Activated CD8-positive, alpha-beta memory T cell treated with anti-CD3 and anti-CD28 coated beads, Interleukin-2, amount 10 ng/mL, durations not matched to agents 7 days and 5 days (primary cell): ENCODE measurements around the gene MEMO1. TPM values are rescaled to one million over a fixed set of nuclear protein-coding genes. Genes with fewer than 3 reads are reported as not detected.
A peak's percentile ranks its signal among the peaks of the same experiment; 100 is the strongest.

ENCODE experiments used
- ATAC-seq: fragments of 150-1000 bp; cut with Tn5 transposase; one replicate; pipeline ENCODE4 v1.10.0; 2021; ENCODE audit warnings: moderate library complexity
- CTCF ChIA-PET: fragments of 350-600 bp; sonication (Branson Sonifier 250); formaldehyde crosslinking; loops from one replicate; lab custom pipeline; 2021; ENCODE audit warnings: antibody characterized with exemption; lab: Charles Lee
- DNase-seq: peaks from one replicate; pipeline ENCODE4 v3.0.0-alpha.2; 2020
- H3K27ac Mint-ChIP-seq: one replicate; pipeline ENCODE4 v1.8.0; 2021; ENCODE audit warnings: mild to moderate bottlenecking, mixed read lengths
- H3K27me3 Mint-ChIP-seq: one replicate; pipeline ENCODE4 v1.8.0; 2021; ENCODE audit warnings: mixed read lengths
- H3K36me3 Mint-ChIP-seq: one replicate; pipeline ENCODE4 v1.8.0; 2021; ENCODE audit warnings: mild to moderate bottlenecking, mixed read lengths
- H3K4me1 Mint-ChIP-seq: one replicate; pipeline ENCODE4 v1.8.0; 2021; ENCODE audit warnings: mixed read lengths
- H3K4me3 Mint-ChIP-seq: one replicate; pipeline ENCODE4 v1.8.0; 2021; ENCODE audit warnings: mild to moderate bottlenecking, moderate library complexity, mixed read lengths
- H3K9me3 Mint-ChIP-seq: one replicate; pipeline ENCODE4 v1.8.0; 2022; ENCODE audit warnings: low read depth, mixed read lengths
- total RNA-seq, 2 experiments: library from RNA; stranded (reverse); gene quantifications; one replicate each; pipeline ENCODE4 v1.2.3, GENCODE V29; 2021

The MEMO1 gene
- total RNA-seq, 2 experiments from 2014 or later = 44.3 to 49.7 TPM

GRCh38 chr2:32009516-32010256 is 1.1 kb downstream of the MEMO1 start:
- Mint-ChIP-seq H3K4me3 (peak overlapping the region; percentile 95), H3K27me3 (no peaks in the 10 kb centered on the region)

GRCh38 chr2:32008805-32009515 is 1.8 kb downstream of the MEMO1 start:
- DNase-seq (no peak), ATAC-seq (no peak)
- Mint-ChIP-seq H3K36me3 (peaks cover 25% of the 10 kb centered on the region), H3K27ac (peak overlapping the region; percentile 90), H3K4me1 (peaks cover 51% of the 10 kb centered on the region), H3K9me3 (no peaks in the 10 kb centered on the region), H3K4me3 (peak overlapping the region; percentile 95), H3K27me3 (no peaks in the 10 kb centered on the region)
- CTCF ChIA-PET = interaction anchor here (0.8 to 1.9 kb wide), 4 partner anchors 21 to 157 kb away, joined by 3 to 7 read pairs (median 4); partner anchors contain the start of genes DPY30 and SPAST

More at GRCh38 chr2:32009516-32010256, 1.1 kb downstream of the MEMO1 start:
- Mint-ChIP-seq H3K4me1 (peaks cover 46% of the 10 kb centered on the region), H3K36me3 (peaks cover 20% of the 10 kb centered on the region), H3K9me3 (no peaks in the 10 kb centered on the region), H3K27ac (peak overlapping the region; percentile 90)
- CTCF ChIA-PET = interaction anchor here (0.8 to 1.9 kb wide), 3 partner anchors 22 to 53 kb away, joined by 3 to 7 read pairs (median 4); partner anchors contain the start of genes DPY30 and SPAST
- ATAC-seq = peak; percentile 28
- DNase-seq = peak; percentile 63

- H3K27ac Mint-ChIP-seq = no peak overlapping the region
- CTCF ChIA-PET = no interaction called here
- ATAC-seq = no peak
- peaks cover 22% of the 10 kb centered on the region for H3K36me3 Mint-ChIP-seq
- H3K27me3 Mint-ChIP-seq = no peaks in the 10 kb centered on the region
- DNase-seq = no peak
- no peak overlapping the region for H3K4me3 Mint-ChIP-seq
- H3K9me3 Mint-ChIP-seq = no peaks in the 10 kb centered on the region
- peaks cover 49% of the 10 kb centered on the region for H3K4me1 Mint-ChIP-seq
Observed at GRCh38 chr2:32007121-32007391, 3.8 kb downstream of the MEMO1 start.

GRCh38 chr2:32005371-32005976 is 5.3 kb downstream of the MEMO1 start:
- CTCF ChIA-PET = no interaction called here
- Mint-ChIP-seq H3K4me3 (no peak overlapping the region), H3K4me1 (peaks cover 42% of the 10 kb centered on the region), H3K9me3 (no peaks in the 10 kb centered on the region), H3K36me3 (peaks cover 25% of the 10 kb centered on the region), H3K27ac (no peak overlapping the region), H3K27me3 (no peaks in the 10 kb centered on the region)
- DNase-seq = no peak
- no peak for ATAC-seq

- CTCF ChIA-PET = no interaction called here
- Mint-ChIP-seq H3K4me1 (peaks cover 48% of the 10 kb centered on the region), H3K36me3 (peaks cover 29% of the 10 kb centered on the region), H3K27ac (no peak overlapping the region), H3K27me3 (no peaks in the 10 kb centered on the region), H3K4me3 (no peak overlapping the region), H3K9me3 (no peaks in the 10 kb centered on the region)
- no peak for ATAC-seq
- no peak for DNase-seq
Observed at GRCh38 chr2:32003791-32004190, 7.0 kb downstream of the MEMO1 start.

GRCh38 chr2:32002406-32002805 is 8.4 kb downstream of the MEMO1 start:
- no peaks in the 10 kb centered on the region for H3K27me3 Mint-ChIP-seq
- H3K36me3 Mint-ChIP-seq = peaks cover 29% of the 10 kb centered on the region
- no peak overlapping the region for H3K4me3 Mint-ChIP-seq
- CTCF ChIA-PET = no interaction called here
- DNase-seq (no peak), ATAC-seq (no peak)
- H3K9me3 Mint-ChIP-seq = no peaks in the 10 kb centered on the region
- peaks cover 47% of the 10 kb centered on the region for H3K4me1 Mint-ChIP-seq
- H3K27ac Mint-ChIP-seq = no peak overlapping the region

GRCh38 chr2:31999438-31999837 is 11.4 kb downstream of the MEMO1 start:
- no peak for DNase-seq

GRCh38 chr2:31998731-31999383 is 12.0 kb downstream of the MEMO1 start:
- Mint-ChIP-seq H3K4me3 (no peak overlapping the region), H3K9me3 (no peaks in the 10 kb centered on the region), H3K4me1 (peaks cover 33% of the 10 kb centered on the region), H3K36me3 (peaks cover 9% of the 10 kb centered on the region), H3K27me3 (no peaks in the 10 kb centered on the region), H3K27ac (peak overlapping the region; percentile 1)
- CTCF ChIA-PET = interaction anchor here (0.7 kb wide), 1 partner anchor 22 kb away, joined by 3 read pairs; no protein-coding TSS in a partner anchor
- DNase-seq (no peak), ATAC-seq (peak; percentile 27)

More at GRCh38 chr2:31999438-31999837, 11.4 kb downstream of the MEMO1 start:
- H3K4me1 Mint-ChIP-seq = peaks cover 37% of the 10 kb centered on the region
- H3K27ac Mint-ChIP-seq = no peak overlapping the region
- peaks cover 13% of the 10 kb centered on the region for H3K36me3 Mint-ChIP-seq
- no peaks in the 10 kb centered on the region for H3K9me3 Mint-ChIP-seq
- no peaks in the 10 kb centered on the region for H3K27me3 Mint-ChIP-seq
- CTCF ChIA-PET = interaction anchor here (0.7 to 1.6 kb wide), 2 partner anchors 13 to 22 kb away, joined by 3 read pairs; no protein-coding TSS in a partner anchor
- H3K4me3 Mint-ChIP-seq = no peak overlapping the region
- ATAC-seq = no peak

GRCh38 chr2:31997653-31998052 is 13.2 kb downstream of the MEMO1 start:
- Mint-ChIP-seq H3K4me3 (no peak overlapping the region), H3K9me3 (no peaks in the 10 kb centered on the region), H3K36me3 (peaks cover 9% of the 10 kb centered on the region), H3K27me3 (no peaks in the 10 kb centered on the region), H3K4me1 (peaks cover 37% of the 10 kb centered on the region), H3K27ac (peak overlapping the region; percentile 26)
- DNase-seq (no peak), ATAC-seq (peak; percentile 71)
- CTCF ChIA-PET = no interaction called here

- Mint-ChIP-seq H3K4me3 (no peak overlapping the region), H3K36me3 (peaks cover 11% of the 10 kb centered on the region), H3K9me3 (no peaks in the 10 kb centered on the region), H3K27me3 (no peaks in the 10 kb centered on the region), H3K4me1 (peaks cover 42% of the 10 kb centered on the region), H3K27ac (no peak overlapping the region)
- CTCF ChIA-PET = no interaction called here
- no peak for ATAC-seq
- DNase-seq = no peak
Observed at GRCh38 chr2:31996571-31997150, 14.1 kb downstream of the MEMO1 start.

- Mint-ChIP-seq H3K27ac (no peak overlapping the region), H3K4me1 (peaks cover 31% of the 10 kb centered on the region), H3K4me3 (no peak overlapping the region), H3K9me3 (no peaks in the 10 kb centered on the region), H3K36me3 (peaks cover 13% of the 10 kb centered on the region), H3K27me3 (no peaks in the 10 kb centered on the region)
- DNase-seq (no peak), ATAC-seq (no peak)
- CTCF ChIA-PET = no interaction called here
Observed at GRCh38 chr2:31992934-31993333, 17.9 kb downstream of the MEMO1 start.

- H3K27me3 Mint-ChIP-seq = no peaks in the 10 kb centered on the region
- peaks cover 13% of the 10 kb centered on the region for H3K36me3 Mint-ChIP-seq
- H3K4me1 Mint-ChIP-seq = peaks cover 25% of the 10 kb centered on the region
- no peak for ATAC-seq
- DNase-seq = no peak
- H3K9me3 Mint-ChIP-seq = no peaks in the 10 kb centered on the region
- no peak overlapping the region for H3K27ac Mint-ChIP-seq
- CTCF ChIA-PET = interaction anchor here (1.3 kb wide), 1 partner anchor 12 kb away, joined by 3 read pairs; no protein-coding TSS in a partner anchor
- H3K4me3 Mint-ChIP-seq = no peak overlapping the region
Observed at GRCh38 chr2:31992025-31992579, 18.7 kb downstream of the MEMO1 start.
